Mesodermal cell (in vitro differentiated cells): Measurements from ENCODE around the gene MVP.
"Not testable (repeated sequence)": the region's sequence is repeated elsewhere in the genome, so short reads cannot be mapped to it uniquely, and the experiment has no call there.

Experiments
- H3K27ac ChIP-seq: 2 replicates; pipeline ENCODE4 v1.7.0; 2013; ENCODE audit warnings: mild to moderate bottlenecking, low read depth, low read length, moderate library complexity; ENCODE audit not compliant: severe bottlenecking
- H3K36me3 ChIP-seq: 2 replicates; pipeline ENCODE4 v1.7.1; 2013; ENCODE audit warnings: mild to moderate bottlenecking, low read length, moderate library complexity; ENCODE audit not compliant: control insufficient read depth, insufficient read depth
- H3K4me1 ChIP-seq: one replicate; pipeline ENCODE4 v1.7.1; 2013; ENCODE audit warnings: mild to moderate bottlenecking, low read length; ENCODE audit not compliant: insufficient read depth, control insufficient read depth, poor library complexity, severe bottlenecking
- H3K4me3 ChIP-seq: 2 replicates; pipeline ENCODE4 v1.7.0; 2013; ENCODE audit warnings: low read length, control low read depth, mild to moderate bottlenecking; ENCODE audit not compliant: insufficient read depth, poor library complexity, severe bottlenecking; ENCODE audit errors: extremely low read depth
- H3K9me3 ChIP-seq: 2 replicates; pipeline ENCODE4 v1.7.1; 2013; ENCODE audit warnings: mild to moderate bottlenecking, low read length, moderate library complexity; ENCODE audit not compliant: control insufficient read depth
- WGBS, 2 experiments: methylation state at CpG; one replicate each; pipeline ENCODE4 v1.1.5; 2013; ENCODE audit warnings: missing lambda C conversion rate in 2 of 2; ENCODE audit not compliant: insufficient coverage in 2 of 2; 5-methylcytosine and 5-hydroxymethylcytosine counted together

MVP gene

GRCh38 chr16:29862884-29863668 is 42.8 kb downstream of the MVP start, which contains the start of gene CDIPT:
Gene CDIPT, minus strand, starts transcription at chr16:29863226. Its CDS starts 369 bp downstream, at chr16:29862857.
- Histone ChIP-seq H3K27ac (peak within 1 kb of the TSS; percentile 100), H3K36me3 (peaks cover 31% of the 10 kb centered on the region), H3K4me3 (peak within 1 kb of the TSS; percentile 86), H3K4me1 (peaks cover 5% of the 10 kb centered on the region), H3K9me3 (no peaks in the 10 kb centered on the region)
- WGBS, 2 experiments, result 0% methylated on average over 34 to 42 of the region's 57 CpGs

DNA sequence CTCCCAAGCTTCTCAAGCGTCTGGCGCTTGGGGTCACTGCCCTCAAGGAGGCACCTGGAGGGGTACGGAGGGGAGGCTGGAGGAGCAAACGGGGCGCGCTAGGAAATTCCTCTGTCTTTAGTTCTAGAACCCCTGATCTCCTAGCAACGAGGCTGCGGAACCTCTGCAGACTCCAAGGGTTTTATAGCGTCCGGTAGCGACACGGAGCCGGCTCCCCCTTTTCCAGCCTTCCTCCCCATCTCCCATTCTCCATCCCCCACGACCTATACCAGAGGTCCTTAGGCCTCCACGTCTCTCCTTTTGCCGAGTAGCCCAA is 43.4 kb downstream of the MVP start:
- H3K9me3 ChIP-seq, result no peaks in the 10 kb centered on the region
- H3K4me1 ChIP-seq, result peaks cover 5% of the 10 kb centered on the region
- 47 to 71% methylated on average over 10 to 12 of the region's 16 CpGs for WGBS, 2 experiments
- H3K4me3 ChIP-seq, result peak overlapping the region; percentile 8
- H3K27ac ChIP-seq, result peak overlapping the region; percentile 100
- peaks cover 26% of the 10 kb centered on the region for H3K36me3 ChIP-seq

DNA sequence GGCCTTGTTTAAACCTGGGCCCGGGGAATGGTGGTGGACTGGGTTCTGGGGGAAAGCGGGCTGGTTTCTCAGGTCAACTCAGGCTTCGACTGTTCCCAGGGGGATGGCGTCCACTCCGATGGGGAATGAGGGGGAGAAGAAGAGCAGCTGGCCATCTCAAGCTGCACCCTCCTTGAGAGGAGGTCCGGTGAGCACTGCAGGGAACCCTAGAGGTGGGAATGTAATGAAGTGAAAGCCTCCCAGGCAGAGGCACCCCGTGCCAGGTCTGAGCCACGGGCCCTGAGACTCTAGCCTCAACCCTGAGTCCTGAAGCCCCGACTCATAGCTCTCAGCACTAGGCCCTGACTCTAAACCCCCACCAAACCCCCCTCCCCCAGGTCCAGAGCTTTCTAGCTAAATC is 43.9 kb downstream of the MVP start:
- H3K4me3 ChIP-seq, result no peak overlapping the region
- no peaks in the 10 kb centered on the region for H3K9me3 ChIP-seq
- WGBS, 2 experiments, result 80 to 90% methylated on average over 9 of the region's 9 CpGs

DNA sequence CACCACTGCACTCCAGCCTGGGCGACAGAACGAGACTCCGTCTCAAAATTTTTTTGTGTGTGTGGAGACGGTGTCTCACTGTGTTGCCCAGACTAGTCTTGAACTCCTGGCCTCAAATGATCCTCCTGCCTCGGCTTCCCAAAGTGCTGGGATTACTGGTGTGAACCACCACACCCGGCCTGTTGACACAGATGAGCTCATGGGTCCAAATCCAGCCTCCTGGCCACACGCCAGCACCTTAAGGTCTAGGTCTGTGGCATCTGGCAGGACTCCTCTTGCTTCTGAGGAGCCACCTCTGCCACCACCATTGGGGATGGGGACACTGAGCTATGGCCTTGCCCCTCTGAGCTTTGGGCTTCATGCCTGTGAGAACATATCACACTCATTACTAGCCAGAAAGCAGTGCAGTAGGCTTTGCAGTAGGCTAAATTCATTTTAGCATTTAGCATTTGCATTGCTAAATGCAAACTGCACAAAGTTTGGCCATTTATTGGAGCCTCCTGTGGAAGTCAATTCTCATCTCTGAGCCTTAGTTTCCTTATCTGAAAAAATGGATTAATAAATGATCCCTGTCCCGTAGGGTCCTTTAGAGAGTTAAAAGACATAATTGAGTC is 48.2 kb downstream of the MVP start:
- Histone ChIP-seq H3K4me1 (no peaks in the 10 kb centered on the region), H3K27ac (no peak overlapping the region), H3K9me3 (no peaks in the 10 kb centered on the region), H3K36me3 (peaks cover 10% of the 10 kb centered on the region), H3K4me3 (no peak overlapping the region)
- WGBS, 2 experiments, result 90% methylated on average over 5 to 6 of the region's 8 CpGs

More for the DNA sequence above, 43.9 kb downstream of the MVP start:
- Histone ChIP-seq H3K27ac (no peak overlapping the region), H3K4me1 (peaks cover 5% of the 10 kb centered on the region), H3K36me3 (peaks cover 20% of the 10 kb centered on the region)

DNA sequence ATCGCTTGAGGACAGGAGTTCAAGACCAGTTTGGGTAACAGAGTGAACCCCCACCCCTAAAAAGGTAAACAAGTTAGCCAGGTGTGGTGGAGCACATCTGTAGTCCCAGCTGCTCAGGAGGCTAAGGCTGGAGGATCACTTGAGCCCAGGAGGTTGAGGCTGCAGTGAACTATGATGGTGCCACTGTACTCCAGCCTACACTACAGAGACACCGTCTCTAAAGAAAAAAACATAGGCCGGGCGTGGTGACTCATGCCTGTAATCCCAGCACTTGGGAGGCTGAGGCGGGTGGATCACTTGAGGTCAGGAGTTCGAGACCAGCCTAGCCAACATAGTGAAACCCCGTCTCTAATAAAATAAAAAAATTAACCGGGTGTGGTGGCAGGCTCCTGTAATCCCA is 48.8 kb downstream of the MVP start:
- not testable (repeated sequence) for H3K4me3 ChIP-seq, H3K9me3 ChIP-seq, H3K4me1 ChIP-seq, H3K27ac ChIP-seq
- H3K36me3 ChIP-seq, result peaks cover 12% of the 10 kb centered on the region
- 93 to 96% methylated on average over 4 to 7 of the region's 8 CpGs for WGBS, 2 experiments

GRCh38 chr16:29871822-29872546 is 51.7 kb downstream of the MVP start:
- no peak overlapping the region for H3K4me3 ChIP-seq
- WGBS, 2 experiments, result 94 to 97% methylated on average over 13 to 16 of the region's 16 CpGs
- H3K4me1 ChIP-seq, result no peaks in the 10 kb centered on the region
- H3K27ac ChIP-seq, result no peak overlapping the region
- H3K9me3 ChIP-seq, result no peaks in the 10 kb centered on the region
- peaks cover 12% of the 10 kb centered on the region for H3K36me3 ChIP-seq

GRCh38 chr16:29873319-29873718 is 53.1 kb downstream of the MVP start:
- Histone ChIP-seq H3K36me3 (peaks cover 16% of the 10 kb centered on the region), H3K27ac (no peak overlapping the region), H3K4me3 (no peak overlapping the region), H3K4me1 (no peaks in the 10 kb centered on the region), H3K9me3 (no peaks in the 10 kb centered on the region)
- WGBS, 2 experiments, result 94 to 97% methylated on average over 24 to 25 of the region's 26 CpGs

DNA sequence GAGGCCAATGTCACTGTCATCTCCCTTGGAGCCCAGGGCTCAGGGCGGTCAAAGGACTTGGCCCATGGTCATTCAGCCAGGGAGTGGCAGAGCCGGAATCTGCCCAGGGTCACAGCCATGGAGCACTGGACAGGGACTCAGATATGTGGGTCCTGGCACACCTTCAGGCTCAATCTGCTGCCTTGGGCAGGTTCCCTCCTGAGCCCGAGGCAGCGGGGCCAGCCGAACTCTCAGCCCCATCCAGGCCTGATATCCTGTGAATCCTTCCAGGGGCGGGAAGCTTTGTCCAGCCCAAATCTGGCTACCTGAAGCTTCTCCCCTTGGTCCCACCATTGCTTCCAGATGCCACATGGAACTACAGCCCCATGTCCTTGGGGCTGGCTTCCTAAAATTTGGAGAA is 54.9 kb downstream of the MVP start:
- Histone ChIP-seq H3K36me3 (peaks cover 23% of the 10 kb centered on the region), H3K9me3 (no peaks in the 10 kb centered on the region)
- 89 to 94% methylated on average over 6 of the region's 6 CpGs for WGBS, 2 experiments

GRCh38 chr16:29876217-29876593 is 55.9 kb downstream of the MVP start:
- Histone ChIP-seq H3K4me3 (peak overlapping the region; percentile 11), H3K4me1 (no peaks in the 10 kb centered on the region), H3K36me3 (peaks cover 25% of the 10 kb centered on the region), H3K9me3 (no peaks in the 10 kb centered on the region), H3K27ac (no peak overlapping the region)
- 74 to 75% methylated on average over 16 to 17 of the region's 18 CpGs for WGBS, 2 experiments

More for the DNA sequence above, 54.9 kb downstream of the MVP start:
- H3K4me3 ChIP-seq, result no peak overlapping the region
- no peaks in the 10 kb centered on the region for H3K4me1 ChIP-seq
- H3K27ac ChIP-seq, result no peak overlapping the region

DNA sequence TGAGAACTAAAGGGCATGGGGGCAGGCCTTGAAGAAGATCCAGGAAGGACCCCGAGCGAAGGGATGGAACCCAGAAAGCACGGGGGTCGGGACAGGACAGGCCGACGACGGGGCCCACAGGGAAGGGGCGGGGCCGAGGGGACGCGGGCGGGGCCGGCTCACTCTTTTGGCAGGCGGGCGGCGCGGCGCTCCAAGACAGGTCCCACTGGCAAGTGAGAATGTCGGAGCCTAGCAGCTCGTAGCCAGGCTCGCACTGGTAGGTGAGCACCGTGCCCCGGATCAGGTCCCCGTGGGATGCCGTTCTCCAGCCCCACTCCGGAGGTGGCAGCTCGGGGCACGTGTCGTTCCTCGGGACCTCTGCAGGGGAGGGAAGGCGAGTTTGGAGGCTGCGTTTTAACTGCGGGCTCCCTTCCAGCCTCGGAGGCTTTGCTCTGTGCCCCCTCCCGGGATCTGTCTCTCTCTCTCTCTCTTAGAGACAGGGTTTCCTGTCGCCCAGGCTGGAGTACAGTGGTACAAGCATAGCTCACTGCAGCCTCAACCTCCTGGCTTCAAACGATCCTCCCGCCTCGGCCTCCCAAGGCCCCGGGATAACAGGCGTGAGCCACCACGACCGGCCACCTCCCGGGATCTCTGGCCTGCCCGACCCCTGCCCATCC is 56.5 kb downstream of the MVP start:
- no peak overlapping the region for H3K27ac ChIP-seq
- peaks cover 23% of the 10 kb centered on the region for H3K36me3 ChIP-seq
- H3K9me3 ChIP-seq, result no peaks in the 10 kb centered on the region
- 40 to 50% methylated on average over 32 to 45 of the region's 45 CpGs for WGBS, 2 experiments
- peak overlapping the region; percentile 11 for H3K4me3 ChIP-seq
- H3K4me1 ChIP-seq, result no peaks in the 10 kb centered on the region
